DMS 273 (cell line): Measurements from ENCODE around the gene CRIP1.

Experiments used
- DNase-seq: peaks from one replicate; lab custom pipeline; 2025; ENCODE audit not compliant: unreplicated experiment; lab: John Stamatoyannopoulos, UW

Gene CRIP1

GRCh38 chr14:105480199-105480746 is 6.4 kb upstream of the CRIP1 start:
- DNase-seq: no peak

- peak; percentile 94 for DNase-seq
Measured at GRCh38 chr14:105480807-105481801, 5.6 kb upstream of the CRIP1 start.

- DNase-seq: peak; percentile 95
Measured at GRCh38 chr14:105481886-105482457, 4.7 kb upstream of the CRIP1 start.

- DNase-seq: no peak
Measured at GRCh38 chr14:105482486-105483110, 4.1 kb upstream of the CRIP1 start.

GRCh38 chr14:105483300-105484068 is 3.2 kb upstream of the CRIP1 start:
- no peak for DNase-seq

GRCh38 chr14:105484069-105484996 is 2.4 kb upstream of the CRIP1 start:
- DNase-seq: no peak

- DNase-seq: no peak
Measured at GRCh38 chr14:105484997-105485393, 1.7 kb upstream of the CRIP1 start.

GRCh38 chr14:105485739-105486162 is 935 bp upstream of the CRIP1 start:
- peak; percentile 78 for DNase-seq

- no peak for DNase-seq
Measured at GRCh38 chr14:105486974-105487448, 325 bp downstream of the CRIP1 start.

- no peak for DNase-seq
Measured at GRCh38 chr14:105487449-105487985, 831 bp downstream of the CRIP1 start.

GRCh38 chr14:105487986-105488777 is 1.5 kb downstream of the CRIP1 start:
- DNase-seq: no peak

- no peak for DNase-seq
Measured at GRCh38 chr14:105488781-105489541, 2.3 kb downstream of the CRIP1 start.

- peak; percentile 95 for DNase-seq
Measured at GRCh38 chr14:105489542-105490266, 3.0 kb downstream of the CRIP1 start.

- DNase-seq: no peak
Measured at GRCh38 chr14:105490267-105490571, 3.5 kb downstream of the CRIP1 start.

GRCh38 chr14:105490572-105491365 is 4.1 kb downstream of the CRIP1 start, which contains the start of gene TEDC1:
Gene TEDC1 (plus strand): TSS chr14:105491246. CDS start chr14:105491376, 130 bp downstream.
- DNase-seq: peak; percentile 100

GRCh38 chr14:105491366-105491973 is 4.8 kb downstream of the CRIP1 start:
- peak; percentile 85 for DNase-seq
